GM18508 (cell line): ENCODE results near the gene GLI3.

Source experiments
- ATAC-seq: cut with Tn5 transposase; IDR thresholded peaks from one replicate; pipeline ENCODE4 v1.9.1; 2021; ENCODE audit warnings: moderate number of reproducible peaks; ENCODE audit not compliant: insufficient read depth, unreplicated experiment

The GLI3 gene

GRCh38 chr7:42017349-42017986 is 219.5 kb downstream of the GLI3 start:
- ATAC-seq: no peak

GRCh38 chr7:42016517-42016916 is 220.5 kb downstream of the GLI3 start:
- ATAC-seq: no peak

GRCh38 chr7:42014625-42015618 is 222.1 kb downstream of the GLI3 start:
- ATAC-seq: no peak

GRCh38 chr7:42012786-42013360 is 224.1 kb downstream of the GLI3 start:
- ATAC-seq: no peak

- no peak for ATAC-seq
Measured at GRCh38 chr7:42012313-42012712, 224.7 kb downstream of the GLI3 start.

GRCh38 chr7:42011846-42012245 is 225.2 kb downstream of the GLI3 start:
- ATAC-seq: no peak

- ATAC-seq: no peak
Measured at GRCh38 chr7:42010751-42011150, 226.3 kb downstream of the GLI3 start.

GRCh38 chr7:42006801-42007513 is 230.1 kb downstream of the GLI3 start:
- ATAC-seq: no peak

- no peak for ATAC-seq
Measured at GRCh38 chr7:42002654-42003053, 234.4 kb downstream of the GLI3 start.

- no peak for ATAC-seq
Measured at GRCh38 chr7:41999736-42000283, 237.2 kb downstream of the GLI3 start.

GRCh38 chr7:41998041-41998440 is 239.0 kb downstream of the GLI3 start:
- no peak for ATAC-seq

GRCh38 chr7:41997151-41997550 is 239.9 kb downstream of the GLI3 start:
- ATAC-seq: no peak

GRCh38 chr7:41996381-41997035 is 240.5 kb downstream of the GLI3 start:
- ATAC-seq: no peak

GRCh38 chr7:41995632-41996271 is 241.3 kb downstream of the GLI3 start:
- no peak for ATAC-seq

GRCh38 chr7:41994746-41995110 is 242.3 kb downstream of the GLI3 start:
- no peak for ATAC-seq

- no peak for ATAC-seq
Measured at GRCh38 chr7:41994036-41994745, 242.8 kb downstream of the GLI3 start.

GRCh38 chr7:41992881-41993867 is 243.8 kb downstream of the GLI3 start:
- ATAC-seq: no peak

GRCh38 chr7:41984888-41985287 is 252.1 kb downstream of the GLI3 start:
- ATAC-seq: no peak
